Measurements from ENCODE around the gene COX20.

The COX20 gene

DNA sequence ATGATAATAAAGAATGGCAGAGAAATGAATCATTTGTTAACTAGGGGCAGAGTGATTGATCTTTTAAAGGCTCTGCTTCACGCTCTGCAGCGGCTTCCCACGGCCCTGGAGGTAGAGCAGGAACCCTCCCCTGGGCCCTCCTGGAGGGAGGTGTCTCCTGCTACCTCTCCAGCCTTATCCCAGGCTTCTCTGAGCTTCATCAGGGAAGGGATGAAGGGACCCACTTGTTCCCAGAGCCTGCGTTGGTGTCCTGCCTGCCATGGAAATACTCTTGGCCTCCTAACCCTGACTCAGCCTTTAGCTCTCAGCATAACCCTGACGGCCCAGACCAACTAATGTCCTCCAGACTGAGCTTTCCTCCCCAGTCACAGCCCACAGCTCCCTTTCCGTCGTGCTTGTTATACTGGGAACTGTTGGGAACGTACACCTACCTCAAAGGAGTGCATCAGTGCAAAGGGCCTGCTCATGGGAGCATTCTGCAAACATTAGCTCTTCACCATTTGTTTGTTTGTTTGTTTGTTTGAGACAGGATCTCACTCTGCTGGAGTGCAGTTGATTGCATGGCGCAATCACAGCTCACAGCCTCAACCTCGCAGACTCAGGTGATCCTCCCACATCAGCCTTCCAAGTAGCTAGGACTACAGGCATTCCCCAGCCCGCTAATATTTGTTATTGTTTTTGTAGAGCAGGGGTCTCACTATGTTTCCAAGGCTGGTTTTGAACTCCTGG, 46.3 kb downstream of the COX20 start:
- DNase-seq: no peak

DNA sequence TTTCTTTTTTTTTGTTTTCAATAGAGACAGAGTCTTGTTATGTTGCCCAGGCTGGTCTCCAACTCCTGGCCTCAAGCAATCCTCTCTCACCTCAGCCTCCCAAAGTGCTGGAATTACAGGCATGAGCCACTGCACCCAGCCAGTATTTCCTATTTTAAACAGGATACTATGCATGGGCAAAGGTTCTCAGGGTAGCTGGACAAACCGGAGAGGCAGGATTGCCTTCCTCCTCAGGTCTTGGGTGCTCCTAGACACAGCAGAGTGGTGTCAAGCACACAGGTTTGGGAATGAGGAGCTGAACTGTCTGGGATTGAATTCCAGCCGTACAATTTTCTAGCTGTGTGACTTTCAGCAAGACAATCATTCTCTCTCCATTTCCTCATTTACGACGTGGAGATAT, 51.8 kb downstream of the COX20 start:
- no peak for DNase-seq

DNA sequence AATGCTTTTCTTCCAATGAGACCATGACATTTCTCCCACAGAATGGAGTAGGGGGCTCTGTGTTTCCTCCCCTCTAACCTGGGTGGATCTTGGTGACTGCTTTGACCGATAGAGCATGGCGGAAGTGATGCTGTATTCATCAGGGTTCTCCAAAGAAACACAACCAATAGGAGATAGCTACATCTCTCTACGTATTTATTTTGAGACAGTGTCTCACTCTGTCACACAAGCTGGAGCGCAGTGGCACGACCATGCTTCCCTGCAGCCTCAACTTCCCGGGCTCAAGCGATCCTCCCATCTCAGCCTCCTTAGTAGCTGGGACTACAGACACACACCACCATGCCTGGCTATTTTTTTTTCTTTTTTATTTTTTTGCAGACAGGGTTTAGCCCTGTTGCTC, 58.4 kb downstream of the COX20 start:
- no peak for DNase-seq
